M059J (cell line): ENCODE measurements around the gene DNAJC4. TPM values are rescaled to one million over a fixed set of nuclear protein-coding genes. Genes with fewer than 3 reads are reported as not detected.

Experiments used
- DNase-seq: peaks from one replicate; pipeline ENCODE4 v3.0.0-alpha.2; 2012; ENCODE audit warnings: low read depth
- total RNA-seq: library from RNA; depleted of rRNA; stranded (reverse); fragments of >200 nt; shearing (Covaris generic); gene quantifications from 2 replicates; pipeline ENCODE4 v1.2.3, GENCODE V29; 2014

Gene DNAJC4
- total RNA-seq, 1 experiment from 2014 or later, result 20.6 TPM

GRCh38 chr11:64208796-64209562 lies 21.4 kb upstream of the DNAJC4 start:
- no peak for DNase-seq

- no peak for DNase-seq
Measured at GRCh38 chr11:64209563-64209843, 20.8 kb upstream of the DNAJC4 start.

- no peak for DNase-seq
Measured at GRCh38 chr11:64210301-64211020, 19.9 kb upstream of the DNAJC4 start.

- no peak for DNase-seq
Measured at GRCh38 chr11:64211181-64211872, 19.0 kb upstream of the DNAJC4 start.

- DNase-seq, result no peak
Measured at GRCh38 chr11:64216879-64217278, 13.5 kb upstream of the DNAJC4 start.

GRCh38 chr11:64218628-64219353 lies 11.6 kb upstream of the DNAJC4 start:
- DNase-seq, result no peak

GRCh38 chr11:64219354-64219684 lies 11.0 kb upstream of the DNAJC4 start:
- DNase-seq, result no peak

GRCh38 chr11:64219755-64220154 lies 10.6 kb upstream of the DNAJC4 start:
- no peak for DNase-seq

GRCh38 chr11:64220271-64220670 lies 10.1 kb upstream of the DNAJC4 start:
- DNase-seq, result no peak

GRCh38 chr11:64220798-64221197 lies 9.6 kb upstream of the DNAJC4 start:
- DNase-seq, result no peak

- DNase-seq, result no peak
Measured at GRCh38 chr11:64222651-64223000, 7.7 kb upstream of the DNAJC4 start.

GRCh38 chr11:64223001-64223651 lies 7.2 kb upstream of the DNAJC4 start:
- DNase-seq, result no peak

GRCh38 chr11:64224151-64224890 lies 6.0 kb upstream of the DNAJC4 start:
- DNase-seq, result peak; percentile 68

- no peak for DNase-seq
Measured at GRCh38 chr11:64224891-64225607, 5.3 kb upstream of the DNAJC4 start.

- peak; percentile 80 for DNase-seq
Measured at GRCh38 chr11:64225608-64226506, 4.5 kb upstream of the DNAJC4 start, which contains the start of the genes NUDT22 and TRPT1. Gene NUDT22, plus strand, starts transcription at chr11:64226274. Its CDS starts 379 bp downstream, at chr11:64226653. Gene TRPT1, minus strand, starts transcription at chr11:64226186. Its CDS starts 326 bp downstream, at chr11:64225860.

GRCh38 chr11:64226507-64227051 lies 3.8 kb upstream of the DNAJC4 start:
- DNase-seq, result peak; percentile 32

- DNase-seq, result no peak
Measured at GRCh38 chr11:64227405-64227956, 2.9 kb upstream of the DNAJC4 start.

- no peak for DNase-seq
Measured at GRCh38 chr11:64229090-64229743, 1.1 kb upstream of the DNAJC4 start.
